Fibroblast of gingiva (primary cell): ENCODE measurements around the gene RHOT2.
A peak's percentile ranks its signal among the peaks of the same experiment; 100 is the strongest.

Source experiments
- DNase-seq: peaks from one replicate; pipeline ENCODE4 v3.0.0-alpha.2; 2011; ENCODE audit warnings: low read depth

The RHOT2 gene

DNA sequence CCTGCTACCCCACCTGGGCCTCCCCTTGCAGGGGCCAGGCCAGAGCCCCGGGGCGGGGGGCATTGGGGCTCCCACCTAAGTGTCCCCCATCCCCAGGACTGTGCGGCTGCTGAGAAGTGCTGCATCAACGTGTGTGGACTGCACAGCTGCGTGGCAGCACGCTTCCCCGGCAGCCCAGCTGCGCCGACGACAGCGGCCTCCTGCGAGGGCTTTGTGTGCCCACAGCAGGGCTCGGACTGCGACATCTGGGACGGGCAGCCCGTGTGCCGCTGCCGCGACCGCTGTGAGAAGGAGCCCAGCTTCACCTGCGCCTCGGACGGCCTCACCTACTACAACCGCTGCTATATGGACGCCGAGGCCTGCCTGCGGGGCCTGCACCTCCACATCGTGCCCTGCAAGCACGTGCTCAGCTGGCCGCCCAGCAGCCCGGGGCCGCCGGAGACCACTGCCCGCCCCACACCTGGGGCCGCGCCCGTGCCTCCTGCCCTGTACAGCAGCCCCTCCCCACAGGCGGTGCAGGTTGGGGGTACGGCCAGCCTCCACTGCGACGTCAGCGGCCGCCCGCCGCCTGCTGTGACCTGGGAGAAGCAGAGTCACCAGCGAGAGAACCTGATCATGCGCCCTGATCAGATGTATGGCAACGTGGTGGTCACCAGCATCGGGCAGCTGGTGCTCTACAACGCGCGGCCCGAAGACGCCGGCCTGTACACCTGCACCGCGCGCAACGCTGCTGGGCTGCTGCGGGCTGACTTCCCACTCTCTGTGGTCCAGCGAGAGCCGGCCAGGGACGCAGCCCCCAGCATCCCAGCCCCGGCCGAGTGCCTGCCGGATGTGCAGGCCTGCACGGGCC, 35.2 kb upstream of the RHOT2 start:
- DNase-seq, result no peak

DNA sequence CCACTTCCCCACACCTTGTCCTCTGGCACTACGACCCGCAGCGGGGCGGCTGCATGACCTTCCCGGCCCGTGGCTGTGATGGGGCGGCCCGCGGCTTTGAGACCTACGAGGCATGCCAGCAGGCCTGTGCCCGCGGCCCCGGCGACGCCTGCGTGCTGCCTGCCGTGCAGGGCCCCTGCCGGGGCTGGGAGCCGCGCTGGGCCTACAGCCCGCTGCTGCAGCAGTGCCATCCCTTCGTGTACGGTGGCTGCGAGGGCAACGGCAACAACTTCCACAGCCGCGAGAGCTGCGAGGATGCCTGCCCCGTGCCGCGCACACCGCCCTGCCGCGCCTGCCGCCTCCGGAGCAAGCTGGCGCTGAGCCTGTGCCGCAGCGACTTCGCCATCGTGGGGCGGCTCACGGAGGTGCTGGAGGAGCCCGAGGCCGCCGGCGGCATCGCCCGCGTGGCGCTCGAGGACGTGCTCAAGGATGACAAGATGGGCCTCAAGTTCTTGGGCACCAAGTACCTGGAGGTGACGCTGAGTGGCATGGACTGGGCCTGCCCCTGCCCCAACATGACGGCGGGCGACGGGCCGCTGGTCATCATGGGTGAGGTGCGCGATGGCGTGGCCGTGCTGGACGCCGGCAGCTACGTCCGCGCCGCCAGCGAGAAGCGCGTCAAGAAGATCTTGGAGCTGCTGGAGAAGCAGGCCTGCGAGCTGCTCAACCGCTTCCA, 34.4 kb upstream of the RHOT2 start:
- DNase-seq, result no peak

DNA sequence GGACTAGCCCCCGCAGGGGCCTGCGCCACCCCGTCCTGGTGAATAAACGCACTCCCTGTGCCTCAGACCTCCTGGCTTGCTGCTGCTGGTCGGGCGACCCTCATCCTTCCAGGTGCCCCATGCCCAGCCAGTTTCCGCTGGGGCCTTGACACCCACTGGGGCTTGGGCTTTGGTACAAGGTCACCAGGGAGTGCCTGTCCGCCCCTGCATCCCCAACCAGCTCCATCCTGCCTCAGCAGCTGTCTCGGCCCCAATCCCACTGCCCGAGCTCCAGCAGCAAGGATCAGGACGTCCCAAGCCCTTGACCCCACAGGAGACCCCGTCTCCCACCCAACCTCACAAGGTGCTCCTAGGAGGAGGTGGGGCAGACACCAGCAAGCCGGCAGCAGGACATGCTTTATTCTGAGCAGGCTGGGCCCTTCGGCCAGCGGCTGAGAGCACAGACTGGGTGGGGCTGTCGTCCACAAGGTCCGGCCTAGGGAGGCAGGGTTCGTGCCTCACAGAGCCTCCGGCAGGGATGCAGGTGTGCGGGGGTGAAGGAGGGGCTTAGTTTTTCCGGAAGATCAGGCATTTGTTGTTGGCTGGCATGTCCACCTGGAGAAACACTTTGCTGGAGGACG, 33.8 kb upstream of the RHOT2 start:
- DNase-seq, result no peak

DNA sequence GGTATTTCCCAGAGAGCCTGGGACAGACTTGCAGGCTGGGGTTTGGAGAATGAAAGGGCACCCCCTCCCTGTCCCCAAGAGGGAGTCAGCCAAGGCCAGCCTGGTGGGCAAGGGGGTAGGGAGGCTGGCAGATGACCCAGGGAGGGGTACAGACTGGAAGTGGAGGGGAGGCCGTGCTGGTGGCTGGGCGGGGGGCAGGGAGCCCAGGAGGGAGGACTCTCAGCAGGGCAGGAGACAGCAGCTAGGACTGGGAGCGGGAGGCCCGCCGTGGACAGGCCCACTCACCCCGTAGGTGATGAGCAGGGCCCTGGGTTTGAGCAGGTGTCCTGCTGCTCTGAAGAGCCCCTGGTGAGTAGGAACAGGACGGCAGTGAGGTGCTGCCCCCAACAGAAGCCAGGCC, 32.9 kb upstream of the RHOT2 start:
- DNase-seq, result no peak

DNA sequence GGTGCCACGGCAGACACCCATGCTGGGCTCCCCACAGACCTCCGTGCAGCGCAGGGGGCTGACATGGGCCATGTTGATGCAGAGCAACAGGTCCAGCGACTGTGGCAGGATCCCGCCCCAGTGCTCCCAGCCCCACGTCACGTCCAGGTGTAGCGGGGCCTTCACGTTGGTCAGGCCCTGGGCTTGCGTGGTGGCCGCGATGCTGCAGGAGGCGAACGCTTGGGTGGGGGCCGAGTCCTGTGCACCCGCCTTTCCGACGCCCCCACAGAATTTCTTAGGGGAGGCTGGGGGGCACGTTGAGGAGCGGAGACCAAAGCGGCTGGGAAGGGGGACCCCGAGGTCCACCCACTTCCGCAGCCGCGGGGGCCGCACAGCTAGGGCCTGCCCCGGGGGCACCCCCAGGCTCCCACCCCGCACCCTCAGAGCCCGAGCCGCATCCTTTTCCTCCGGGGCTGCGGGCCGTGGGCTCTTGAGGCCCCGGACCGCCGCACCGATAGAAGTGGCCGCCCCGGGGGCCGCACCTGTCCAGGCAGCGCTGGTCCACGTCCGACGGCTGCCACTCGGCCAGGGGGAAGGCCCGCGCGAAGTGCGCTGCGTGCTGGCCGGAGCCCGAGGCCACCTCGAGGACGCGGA, 32.2 kb upstream of the RHOT2 start:
- DNase-seq, result no peak

DNA sequence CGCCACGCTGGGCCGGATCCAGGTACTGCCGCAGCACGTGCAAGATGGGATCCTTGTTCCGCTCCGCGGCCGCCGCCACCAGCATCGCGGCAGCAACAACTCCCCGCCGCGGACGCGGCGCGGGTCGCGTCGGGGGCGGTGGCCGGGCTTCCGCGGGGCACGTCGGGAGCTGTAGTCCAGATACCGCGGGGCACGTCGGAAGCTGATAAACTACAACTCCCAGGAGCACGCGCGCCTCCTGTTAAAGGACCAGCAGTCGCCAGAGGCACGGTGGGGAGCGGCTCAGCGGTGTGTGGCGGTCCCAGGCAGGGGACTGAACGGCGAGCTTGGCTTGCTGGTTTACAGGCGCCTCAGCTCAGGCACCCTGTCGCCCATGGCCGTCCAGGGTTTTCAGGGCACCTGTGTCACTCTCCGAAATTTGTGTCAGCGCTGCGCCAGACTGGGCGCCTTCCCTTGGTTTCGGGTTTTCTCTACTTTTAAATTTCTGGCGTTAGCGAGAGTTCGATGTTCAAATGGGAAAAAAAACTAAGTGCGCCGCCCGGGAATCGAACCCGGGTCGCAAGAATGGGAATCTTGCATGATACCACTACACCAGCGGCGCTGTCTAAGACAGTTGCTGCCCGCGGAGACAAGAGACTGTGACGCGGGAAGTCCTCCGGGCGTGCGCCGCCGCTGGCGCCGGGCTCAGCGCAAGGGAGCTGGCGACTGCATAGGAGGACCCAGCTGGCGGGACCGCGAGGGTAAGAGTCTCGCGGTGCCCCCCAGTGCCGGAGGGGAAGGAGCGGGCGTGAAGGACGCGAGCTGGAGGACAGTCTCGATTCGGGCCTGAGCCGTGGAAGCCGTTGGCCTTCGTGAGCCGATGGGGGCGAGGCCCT, 31.5 kb upstream of the RHOT2 start, which contains the start of gene METTL26:
TSS of gene METTL26 (minus strand) at position 100 of the 875 bp plus-strand sequence. CDS start at position 85, 15 bp downstream.
- peak; percentile 92 for DNase-seq

DNA sequence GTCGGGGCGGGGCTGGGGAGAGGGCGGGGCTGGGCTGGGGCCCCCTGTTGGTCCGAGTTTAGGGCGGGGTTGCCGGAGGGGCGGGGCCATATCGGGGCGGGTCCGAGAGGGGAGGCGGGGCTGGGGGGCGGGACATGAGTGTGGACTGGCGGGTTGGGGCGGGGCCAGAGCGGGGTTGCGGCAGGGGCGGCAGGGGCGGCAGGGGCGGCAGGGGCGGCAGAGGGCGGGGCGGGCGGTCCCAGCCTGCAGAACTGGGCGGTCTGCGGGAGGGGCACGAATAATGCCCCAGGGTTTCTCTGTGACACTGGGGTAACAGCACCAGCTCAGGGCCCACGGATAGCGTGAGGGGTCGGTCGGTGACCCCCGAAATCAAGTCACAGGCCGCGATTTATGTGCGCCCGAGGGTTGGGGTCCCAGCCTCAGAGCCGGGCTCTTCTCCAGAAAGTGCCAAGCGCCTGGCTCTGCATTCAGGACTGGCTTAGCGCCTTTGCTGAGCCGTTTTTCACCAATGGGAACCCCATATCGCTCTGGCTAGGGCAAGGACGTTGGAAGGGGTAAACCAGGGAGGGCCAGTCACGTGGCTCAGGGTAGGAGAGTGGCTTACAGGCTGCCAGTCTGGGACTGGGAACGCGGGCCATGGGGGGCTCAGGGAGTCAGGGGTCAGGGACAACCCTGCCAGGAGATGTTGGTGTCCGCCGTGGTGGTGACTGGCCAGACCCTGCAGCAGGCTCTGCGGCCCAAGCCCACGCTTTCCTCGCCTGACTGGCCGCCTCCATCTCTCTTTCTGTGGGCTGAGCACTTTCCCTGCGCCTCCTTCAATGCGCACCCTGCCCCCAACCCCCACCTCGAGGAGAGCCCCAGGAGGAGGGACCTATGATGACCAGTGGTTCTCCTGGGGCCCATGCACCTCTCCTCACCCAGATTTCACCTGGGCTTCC, 30.6 kb upstream of the RHOT2 start:
- peak; percentile 88 for DNase-seq

DNA sequence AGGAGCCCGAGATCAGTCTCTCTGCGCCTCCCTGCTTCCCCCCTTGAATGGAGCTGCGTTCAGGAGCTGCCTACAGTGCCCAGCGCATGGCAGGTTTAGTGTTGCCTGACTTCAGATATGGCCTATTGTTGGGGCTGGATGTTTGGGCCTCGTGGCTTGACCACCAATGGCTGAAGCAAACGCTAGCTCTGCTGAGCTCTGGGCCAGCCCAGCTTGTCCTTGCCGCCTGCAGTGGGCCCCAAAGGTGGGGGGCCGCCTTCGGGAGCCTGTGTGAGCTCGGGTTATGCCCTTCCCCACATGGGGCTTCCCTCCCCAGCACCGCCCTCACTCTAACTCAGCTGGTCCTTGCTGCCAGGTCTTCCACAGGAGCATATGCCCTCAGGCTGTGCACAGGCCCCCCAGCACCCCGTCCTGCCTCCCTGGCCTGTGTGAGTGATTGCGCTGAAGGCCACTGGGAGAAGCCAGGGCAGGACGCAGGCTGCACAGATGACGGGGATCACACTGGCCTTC, 29.8 kb upstream of the RHOT2 start:
- DNase-seq, result no peak

DNA sequence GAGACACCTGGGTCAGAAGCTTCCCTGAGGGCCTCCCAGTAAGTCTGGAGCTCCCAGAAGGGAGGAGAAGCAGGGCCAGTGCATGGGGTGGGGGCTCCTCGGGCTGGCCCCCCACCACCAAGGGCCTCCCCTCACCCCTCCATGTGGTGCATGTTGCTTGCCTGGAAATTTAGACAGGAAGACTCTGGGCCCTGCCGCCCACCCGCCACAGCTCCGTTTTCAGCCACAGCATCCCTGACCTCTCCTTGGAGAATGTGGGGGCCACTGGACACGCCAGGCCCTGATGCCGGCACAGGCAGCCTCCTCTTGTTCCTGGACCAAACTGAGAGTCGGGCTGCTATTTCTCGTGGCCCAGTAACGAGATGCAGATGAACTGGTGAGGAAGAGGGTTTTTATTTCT, 29.1 kb upstream of the RHOT2 start:
- no peak for DNase-seq

DNA sequence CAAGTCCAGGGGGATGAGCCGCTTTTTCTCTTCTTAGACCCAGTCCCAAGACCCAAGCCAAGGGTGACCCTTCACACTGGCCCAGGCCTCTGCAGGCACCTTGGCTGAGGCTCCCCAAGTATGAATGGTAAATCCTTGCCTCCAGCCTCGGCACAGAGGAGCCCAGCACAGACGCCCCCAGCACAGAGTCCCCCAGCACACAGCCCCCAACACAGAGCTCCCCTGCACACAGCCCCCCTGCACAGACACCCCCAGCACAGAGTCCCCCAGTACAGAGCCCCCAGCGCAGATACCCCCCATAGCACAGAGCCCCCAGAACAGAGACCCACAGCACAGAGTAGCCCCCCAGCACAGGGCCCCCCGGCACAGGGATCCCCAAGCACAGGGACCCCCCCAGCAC, 27.3 kb upstream of the RHOT2 start:
- DNase-seq, result no peak

DNA sequence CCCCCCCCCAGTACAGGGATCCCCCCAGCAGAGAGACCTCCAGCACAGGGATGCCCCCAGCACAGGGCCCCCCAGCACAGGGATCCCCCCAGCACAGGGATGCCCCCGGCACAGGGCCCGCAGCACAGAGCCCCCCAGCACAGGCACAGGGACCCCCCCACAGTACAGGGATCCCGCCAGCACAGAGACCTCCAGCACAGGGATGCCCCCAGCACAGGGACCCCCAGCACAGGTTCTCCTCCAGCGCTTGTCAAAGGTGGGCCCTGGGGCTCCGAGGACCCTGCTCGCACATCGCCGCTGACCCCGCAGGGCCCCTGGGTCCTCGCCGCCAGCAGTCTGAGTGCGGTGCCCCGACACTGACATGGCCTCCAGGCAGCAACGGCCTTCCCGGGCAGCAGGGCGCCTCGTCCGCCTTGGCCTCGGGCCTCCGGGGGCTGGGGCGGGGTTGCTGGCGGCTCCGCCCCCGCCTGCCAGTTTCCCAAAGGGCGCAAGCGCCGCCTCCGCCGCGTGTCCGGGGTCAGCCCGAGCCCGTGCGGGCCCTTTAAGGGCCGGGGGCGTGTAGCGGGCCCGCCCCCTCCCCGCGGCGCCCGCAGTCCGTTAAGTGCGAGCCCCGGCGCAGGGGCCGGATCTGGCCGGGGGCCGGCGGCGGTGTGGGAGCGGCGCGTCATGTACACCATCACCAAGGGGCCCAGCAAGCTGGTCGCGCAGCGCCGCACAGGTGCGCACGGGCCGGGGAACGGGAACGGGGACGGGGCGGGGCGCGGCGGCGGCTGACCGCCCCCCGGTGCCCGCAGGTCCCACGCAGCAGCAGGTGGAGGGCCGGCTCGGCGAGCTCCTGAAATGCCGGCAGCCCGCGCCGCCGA, 26.4 kb upstream of the RHOT2 start, which contains the start of gene MCRIP2:
TSS of gene MCRIP2 (plus strand) at position 503 of the 863 bp plus-strand sequence. CDS start at position 667, 164 bp downstream.
- DNase-seq, result peak; percentile 74

DNA sequence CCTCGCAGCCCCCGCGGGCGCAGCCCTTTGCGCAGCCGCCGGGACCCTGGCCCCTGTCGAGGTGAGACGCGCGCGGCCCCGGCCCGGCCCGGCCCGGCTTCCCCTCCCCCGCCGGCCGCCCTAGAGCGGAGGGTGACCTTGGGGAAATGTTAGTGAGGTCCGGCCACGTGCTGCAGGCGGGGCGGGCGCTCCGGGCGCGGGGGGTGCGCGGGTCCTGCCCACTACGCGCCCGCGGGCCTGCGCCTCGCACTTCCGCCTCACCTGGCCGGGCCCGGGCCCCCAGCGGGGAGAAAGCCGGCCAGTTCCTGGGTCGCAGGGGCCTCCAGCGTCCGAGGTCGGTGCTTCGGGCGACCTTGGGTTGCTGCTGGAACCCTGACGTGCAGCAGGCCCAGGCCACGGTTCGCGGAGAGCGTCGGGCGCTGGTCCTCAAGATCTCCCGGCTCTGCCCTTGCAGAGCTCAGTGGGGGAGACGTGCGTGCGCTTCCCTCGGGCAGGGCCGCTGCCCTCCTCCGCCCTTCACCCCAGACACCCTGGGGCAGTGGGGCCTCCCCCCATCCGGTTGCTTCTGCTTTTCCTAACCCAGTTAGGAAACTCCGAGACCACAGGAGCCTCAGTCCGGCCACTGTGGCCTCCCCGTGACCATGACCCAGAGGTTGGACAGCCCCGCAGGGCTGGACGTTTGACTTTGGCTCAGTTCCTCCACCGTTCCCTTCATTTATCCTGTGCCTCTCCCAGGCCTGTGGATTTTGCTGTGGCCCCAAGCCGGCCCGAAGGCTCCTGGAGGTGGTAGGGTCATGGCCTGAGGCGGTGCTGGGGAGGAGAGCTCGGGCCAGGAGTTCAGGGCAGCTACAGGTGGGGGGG, 25.5 kb upstream of the RHOT2 start:
- peak; percentile 15 for DNase-seq

DNA sequence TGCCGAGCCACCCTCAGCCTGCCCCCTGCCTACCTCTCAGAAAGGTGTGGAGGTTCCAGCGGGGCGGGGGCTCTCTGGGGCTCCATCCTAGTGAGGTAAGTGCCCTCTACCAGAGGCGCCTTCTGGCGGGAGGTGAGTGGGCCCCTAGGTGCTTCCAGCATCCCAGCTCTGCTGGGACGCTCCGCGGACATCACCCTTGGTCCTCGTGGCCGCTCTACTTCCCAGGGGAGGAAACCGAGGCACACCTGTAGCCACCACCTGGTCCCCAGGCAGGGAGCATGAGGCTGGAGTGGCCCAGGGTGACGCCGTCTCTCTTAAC, 24.9 kb upstream of the RHOT2 start:
- no peak for DNase-seq

DNA sequence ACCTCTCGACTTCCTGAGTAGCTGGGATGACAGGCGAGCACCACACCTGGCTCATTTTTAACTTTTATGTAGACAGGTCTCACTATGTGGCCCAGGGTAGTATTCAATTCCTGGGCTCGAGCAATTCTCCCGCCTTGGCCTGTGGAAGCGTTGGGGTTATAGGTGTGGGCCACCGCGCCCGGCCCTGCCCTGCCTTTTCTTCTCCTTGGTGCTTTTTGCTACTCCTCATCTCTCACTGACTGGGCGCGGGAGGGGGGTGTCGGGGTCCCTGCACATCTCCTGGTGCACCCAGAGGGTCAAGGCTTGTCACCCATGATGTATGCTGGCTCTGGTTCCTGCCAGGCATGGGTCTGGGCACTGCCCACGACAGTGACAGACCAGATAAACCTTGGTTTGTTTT, 23.4 kb upstream of the RHOT2 start:
- no peak for DNase-seq

DNA sequence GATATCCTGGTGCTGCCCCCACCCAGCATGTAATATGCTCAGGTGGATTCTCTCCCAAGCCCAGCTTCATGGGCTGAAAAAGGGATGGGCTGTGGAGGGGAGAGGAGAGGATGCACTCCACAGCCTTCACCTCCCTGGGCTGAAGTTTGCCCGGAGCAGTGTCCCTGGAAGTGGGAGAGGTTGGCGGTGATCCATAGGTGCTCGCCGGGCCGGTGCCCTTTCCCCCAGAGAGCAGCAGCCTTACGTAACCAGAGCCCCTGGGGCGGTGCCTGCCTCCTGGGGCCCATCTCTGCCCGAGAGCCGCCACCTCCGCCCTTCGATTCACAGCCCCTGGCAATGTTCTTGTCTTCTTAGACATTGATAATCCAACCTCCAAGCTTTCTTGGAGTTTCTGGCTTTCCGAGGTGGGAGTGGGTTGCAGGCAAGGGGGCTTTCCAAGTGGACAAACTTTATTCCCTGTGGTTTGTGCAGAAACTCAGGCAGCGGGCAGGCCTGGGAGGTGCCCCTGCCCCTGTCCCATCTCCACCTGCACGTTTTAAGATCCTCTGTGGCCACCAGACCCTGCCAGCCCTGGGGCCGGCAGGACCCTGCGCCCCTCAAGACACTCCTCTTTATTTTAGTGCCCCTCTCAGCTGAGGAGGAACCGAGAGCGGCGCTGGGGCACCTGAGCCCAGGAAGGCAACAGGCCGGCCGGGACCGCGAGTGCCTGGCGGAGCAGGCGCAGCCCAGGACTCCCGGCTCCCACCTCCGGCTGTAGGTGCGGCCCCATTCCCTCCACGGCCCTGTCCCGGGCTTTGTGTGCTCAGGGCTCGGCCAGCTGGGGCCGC, 21.9 kb upstream of the RHOT2 start:
- no peak for DNase-seq

DNA sequence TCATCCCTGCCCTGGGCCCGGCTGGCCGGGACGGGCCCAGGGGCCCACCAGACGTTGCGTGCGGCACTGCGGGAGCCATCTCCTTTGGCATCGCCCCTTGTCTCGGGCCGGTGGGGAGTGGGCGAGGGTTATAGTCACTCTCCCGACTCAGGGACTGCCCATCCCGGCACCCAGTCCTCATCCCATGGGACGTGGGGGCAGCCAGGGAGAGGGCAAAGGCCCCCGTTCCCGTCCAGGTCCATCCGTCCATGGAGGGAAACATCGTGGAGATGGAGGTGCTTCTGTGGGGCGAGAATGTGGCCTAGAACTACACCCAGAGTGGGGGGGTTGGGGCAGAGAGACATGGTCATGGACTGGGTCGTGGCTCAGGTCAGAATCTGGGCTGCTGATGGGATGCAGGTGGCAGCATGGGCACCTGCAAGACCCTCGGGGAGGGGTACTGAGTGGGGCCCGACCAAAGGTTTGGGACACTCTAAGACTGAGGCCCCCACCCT, 21.2 kb upstream of the RHOT2 start:
- no peak for DNase-seq
